Caki2 (cell line): ENCODE results near the gene SPRR2G. TPM values are rescaled to one million over a fixed set of nuclear protein-coding genes. Genes with fewer than 3 reads are reported as not detected.
"Not testable (repeated sequence)": the region's sequence is repeated elsewhere in the genome, so short reads cannot be mapped to it uniquely, and the experiment has no call there.

Experiments
- DNase-seq: peaks from one replicate; pipeline ENCODE4 v3.0.0-alpha.2; 2015; ENCODE audit warnings: low read depth
- in situ Hi-C: cut with HindIII; loops from 2 replicates; pipeline ENCODE4 v1.10.0; 2016; ENCODE audit warnings: low sequenced_read_pairs, low pct_unique_long_range_greater_than_20kb, mixed read lengths
- total RNA-seq: library from RNA; depleted of rRNA; stranded (reverse); fragments of >200 nt; shearing (Covaris generic); gene quantifications from 2 replicates; pipeline ENCODE4 v1.2.3, GENCODE V29; 2014; ENCODE audit warnings: low replicate concordance; rRNA removed

Gene SPRR2G
- total RNA-seq, 1 experiment from 2014 or later: not detected

DNA sequence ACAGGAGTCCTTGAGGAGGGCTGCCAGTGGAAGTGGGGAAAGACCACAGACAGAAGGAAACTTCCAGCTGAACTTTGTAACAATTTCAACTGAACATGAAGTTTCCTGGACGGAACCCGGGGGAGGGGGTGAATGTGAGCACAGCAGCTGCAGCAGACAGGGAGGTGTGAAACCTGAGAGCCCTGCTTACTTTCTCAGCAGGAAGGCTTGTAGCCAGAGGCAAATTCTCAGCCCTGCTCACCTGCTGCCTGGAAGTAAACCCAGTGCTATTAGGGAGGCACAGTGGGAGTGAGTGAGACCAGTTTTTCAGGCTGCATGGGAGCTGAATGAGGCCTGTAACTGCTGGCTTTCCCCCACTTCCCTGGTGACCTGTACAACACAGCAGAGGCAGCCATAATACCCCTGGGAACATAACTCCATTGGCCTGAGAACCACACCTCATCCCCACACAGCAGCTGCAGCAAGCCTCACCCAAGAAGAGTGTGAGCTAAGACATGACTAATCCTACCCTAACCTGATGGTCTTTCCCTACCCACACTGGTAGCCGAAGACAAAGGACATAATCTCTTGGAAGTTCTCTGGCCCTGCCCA, 27.8 kb downstream of the SPRR2G start:
- in situ Hi-C loops: no loop called here
- no peak for DNase-seq

DNA sequence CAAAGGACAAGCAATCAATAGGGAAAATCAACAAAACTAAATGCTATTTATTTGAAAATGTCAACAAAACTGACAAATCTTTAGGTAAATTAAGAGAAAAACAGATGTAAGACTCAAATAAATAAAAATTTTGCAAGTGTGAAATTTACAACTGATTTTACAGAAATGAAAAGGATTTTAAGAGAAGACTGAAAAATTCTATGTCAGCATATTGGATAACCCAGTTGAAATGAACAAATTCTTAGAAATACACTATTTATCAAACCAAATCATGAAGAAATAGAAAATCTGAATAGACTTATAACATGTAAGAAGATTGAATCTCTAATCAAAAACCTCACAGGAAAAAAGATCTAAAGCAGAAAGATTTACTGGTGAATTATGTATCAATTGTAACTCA, 29.7 kb downstream of the SPRR2G start:
- DNase-seq: no peak
- in situ Hi-C loops: no loop called here

- in situ Hi-C loops: no loop called here
- no peak for DNase-seq
Measured at GRCh38 chr1:153119491-153119971, 31.2 kb downstream of the SPRR2G start.

GRCh38 chr1:153115264-153115663, 35.4 kb downstream of the SPRR2G start:
- in situ Hi-C loops, DNase-seq: not testable (repeated sequence)

GRCh38 chr1:153113416-153113815, 37.3 kb downstream of the SPRR2G start, which contains the start of gene SPRR2F:
Gene SPRR2F, minus strand, starts transcription at chr1:153113516. Its CDS starts 783 bp downstream, at chr1:153112733.
- no peak for DNase-seq
- in situ Hi-C loops: no loop called here

DNA sequence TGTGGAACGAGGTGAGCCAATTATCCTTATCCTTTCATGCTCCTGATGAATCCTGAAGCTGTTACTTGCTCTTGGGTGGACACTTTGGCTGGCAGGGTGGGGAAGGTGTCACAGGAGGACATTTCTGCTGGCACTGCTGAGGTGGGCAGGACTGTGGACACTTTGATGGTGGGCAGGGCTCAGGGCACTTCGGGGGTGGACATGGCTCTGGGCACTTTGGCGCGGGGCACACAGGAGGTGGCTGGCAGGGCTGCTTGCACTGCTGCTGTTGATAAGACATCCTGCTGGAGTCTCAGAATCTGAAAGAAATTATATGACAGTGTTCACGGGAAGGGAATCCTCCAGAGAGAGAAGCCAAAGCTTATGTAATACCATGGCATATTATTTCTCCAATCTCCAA, 38.2 kb downstream of the SPRR2G start:
- in situ Hi-C loops, DNase-seq: not testable (repeated sequence)

DNA sequence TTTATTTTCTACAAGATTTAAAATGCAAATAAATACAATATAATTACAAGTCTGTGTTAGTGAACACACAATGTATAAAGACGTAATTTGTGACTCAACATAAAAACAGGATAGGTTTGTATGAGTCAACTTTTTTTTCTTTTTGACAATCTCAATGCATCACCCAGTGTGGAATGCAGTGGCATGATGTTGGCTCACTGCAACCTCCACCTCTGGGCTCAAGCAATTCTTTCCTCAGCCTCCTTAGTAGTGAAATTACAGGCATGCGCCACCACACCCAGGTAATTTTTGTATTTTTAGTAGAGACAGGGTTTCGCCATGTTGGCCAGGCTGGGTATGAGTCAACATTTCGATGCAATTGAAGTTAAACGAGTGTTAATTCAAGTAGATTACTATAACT, 50.4 kb downstream of the SPRR2G start:
- in situ Hi-C loops: no loop called here
- DNase-seq: peak; percentile 18

Other genes with a start within 250 kb of the SPRR2G start
- not detected in 2 replicates for gene IVL, start 242.3 kb downstream of the SPRR2G start, total RNA-seq
- not detected in 2 replicates for gene SPRR5, start 203.7 kb downstream of the SPRR2G start, total RNA-seq
- gene SPRR4, start 180.2 kb downstream of the SPRR2G start, total RNA-seq: not detected in 2 replicates
- not detected in 2 replicates for gene SPRR1A, start 166.8 kb downstream of the SPRR2G start, total RNA-seq
- not detected in 2 replicates for gene SPRR3, start 149.1 kb downstream of the SPRR2G start, total RNA-seq
- gene SPRR1B, start 119.7 kb downstream of the SPRR2G start, total RNA-seq: not detected in 2 replicates
- not detected in 2 replicates for gene SPRR2D, start 109.8 kb downstream of the SPRR2G start, total RNA-seq
- gene SPRR2A, start 93.4 kb downstream of the SPRR2G start, total RNA-seq: not detected in 2 replicates
- not detected in 2 replicates for gene SPRR2B, start 79.3 kb downstream of the SPRR2G start, total RNA-seq
- gene SPRR2E, start 56.4 kb downstream of the SPRR2G start, total RNA-seq: not detected in 2 replicates
- not detected in 2 replicates for gene SPRR2F, start 37.4 kb downstream of the SPRR2G start, total RNA-seq
- not detected in 2 replicates for gene LELP1, start 52.5 kb upstream of the SPRR2G start, total RNA-seq
- not detected in 2 replicates for gene PRR9, start 66.7 kb upstream of the SPRR2G start, total RNA-seq
- not detected in 2 replicates for gene LORICRIN, start 108.8 kb upstream of the SPRR2G start, total RNA-seq
- gene PGLYRP3, start 162.1 kb upstream of the SPRR2G start, total RNA-seq: not detected in 2 replicates
- not detected in 2 replicates for gene PGLYRP4, start 198.0 kb upstream of the SPRR2G start, total RNA-seq
- gene S100A9, start 207.0 kb upstream of the SPRR2G start, total RNA-seq: not detected in 2 replicates
- gene S100A12, start 224.7 kb upstream of the SPRR2G start, total RNA-seq: not detected in 2 replicates
- not detected in 2 replicates for gene S100A8, start 240.2 kb upstream of the SPRR2G start, total RNA-seq